GM10266 (cell line): Measurements from ENCODE around the gene CDC27.

Experiments used
- DNase-seq: peaks from one replicate; pipeline ENCODE4 v3.0.0; 2012; ENCODE audit errors: extremely low spot score
- CTCF ChIP-seq: IDR thresholded peaks from 2 replicates; pipeline ENCODE4 v1.5.1; 2012; ENCODE audit warnings: mild to moderate bottlenecking, low read depth; ENCODE audit not compliant: control insufficient read depth, insufficient read depth; ENCODE audit errors: missing control alignments

Gene CDC27, protein sequence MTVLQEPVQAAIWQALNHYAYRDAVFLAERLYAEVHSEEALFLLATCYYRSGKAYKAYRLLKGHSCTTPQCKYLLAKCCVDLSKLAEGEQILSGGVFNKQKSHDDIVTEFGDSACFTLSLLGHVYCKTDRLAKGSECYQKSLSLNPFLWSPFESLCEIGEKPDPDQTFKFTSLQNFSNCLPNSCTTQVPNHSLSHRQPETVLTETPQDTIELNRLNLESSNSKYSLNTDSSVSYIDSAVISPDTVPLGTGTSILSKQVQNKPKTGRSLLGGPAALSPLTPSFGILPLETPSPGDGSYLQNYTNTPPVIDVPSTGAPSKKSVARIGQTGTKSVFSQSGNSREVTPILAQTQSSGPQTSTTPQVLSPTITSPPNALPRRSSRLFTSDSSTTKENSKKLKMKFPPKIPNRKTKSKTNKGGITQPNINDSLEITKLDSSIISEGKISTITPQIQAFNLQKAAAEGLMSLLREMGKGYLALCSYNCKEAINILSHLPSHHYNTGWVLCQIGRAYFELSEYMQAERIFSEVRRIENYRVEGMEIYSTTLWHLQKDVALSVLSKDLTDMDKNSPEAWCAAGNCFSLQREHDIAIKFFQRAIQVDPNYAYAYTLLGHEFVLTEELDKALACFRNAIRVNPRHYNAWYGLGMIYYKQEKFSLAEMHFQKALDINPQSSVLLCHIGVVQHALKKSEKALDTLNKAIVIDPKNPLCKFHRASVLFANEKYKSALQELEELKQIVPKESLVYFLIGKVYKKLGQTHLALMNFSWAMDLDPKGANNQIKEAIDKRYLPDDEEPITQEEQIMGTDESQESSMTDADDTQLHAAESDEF

DNA sequence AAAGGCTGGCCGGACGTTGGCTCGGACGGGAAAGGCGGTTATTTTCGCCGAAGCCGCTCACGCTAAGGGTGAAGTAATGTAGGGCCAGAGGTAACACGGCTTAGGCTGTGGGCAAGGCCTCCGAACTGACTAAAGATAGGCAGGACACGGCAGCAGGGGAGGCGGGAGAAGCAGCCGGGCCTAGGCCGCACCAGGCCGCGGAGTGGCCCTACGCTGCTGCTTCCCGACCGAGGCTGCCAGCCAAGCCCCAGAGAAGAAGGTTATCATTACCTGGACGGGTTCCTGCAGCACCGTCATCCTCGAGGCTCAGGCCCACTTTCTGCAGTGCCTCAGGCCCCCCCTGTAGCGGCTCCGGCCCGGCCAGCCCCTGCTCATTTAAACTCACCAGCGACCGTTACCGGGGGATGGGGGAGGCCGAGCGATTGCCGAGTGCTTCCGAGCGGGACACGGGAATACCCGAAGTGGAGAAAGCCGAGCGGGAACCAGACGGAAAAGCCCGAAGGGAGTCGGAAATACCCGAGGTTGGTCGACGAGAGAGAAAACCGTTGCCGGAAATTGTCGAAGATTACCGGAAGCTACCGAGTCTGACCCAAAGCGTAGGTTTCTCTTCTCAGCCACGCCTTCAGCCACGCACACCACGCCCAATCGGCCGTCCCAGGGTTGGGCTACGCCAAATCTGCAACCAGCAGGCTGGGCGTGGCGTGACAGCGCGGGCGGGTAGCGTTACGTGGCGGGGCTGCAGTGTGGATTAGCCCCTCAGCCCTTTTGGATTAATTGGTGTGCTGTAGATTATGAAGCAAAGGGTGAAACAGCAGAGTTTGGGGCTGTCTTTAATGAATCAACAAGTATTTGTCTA, at the start of gene CDC27:
TSS of gene CDC27 (minus strand) at position 420 of the 856 bp plus-strand sequence. CDS start at position 297, 123 bp downstream.
- no peak for TF ChIP-seq CTCF
- DNase-seq: peak; percentile 92

DNA sequence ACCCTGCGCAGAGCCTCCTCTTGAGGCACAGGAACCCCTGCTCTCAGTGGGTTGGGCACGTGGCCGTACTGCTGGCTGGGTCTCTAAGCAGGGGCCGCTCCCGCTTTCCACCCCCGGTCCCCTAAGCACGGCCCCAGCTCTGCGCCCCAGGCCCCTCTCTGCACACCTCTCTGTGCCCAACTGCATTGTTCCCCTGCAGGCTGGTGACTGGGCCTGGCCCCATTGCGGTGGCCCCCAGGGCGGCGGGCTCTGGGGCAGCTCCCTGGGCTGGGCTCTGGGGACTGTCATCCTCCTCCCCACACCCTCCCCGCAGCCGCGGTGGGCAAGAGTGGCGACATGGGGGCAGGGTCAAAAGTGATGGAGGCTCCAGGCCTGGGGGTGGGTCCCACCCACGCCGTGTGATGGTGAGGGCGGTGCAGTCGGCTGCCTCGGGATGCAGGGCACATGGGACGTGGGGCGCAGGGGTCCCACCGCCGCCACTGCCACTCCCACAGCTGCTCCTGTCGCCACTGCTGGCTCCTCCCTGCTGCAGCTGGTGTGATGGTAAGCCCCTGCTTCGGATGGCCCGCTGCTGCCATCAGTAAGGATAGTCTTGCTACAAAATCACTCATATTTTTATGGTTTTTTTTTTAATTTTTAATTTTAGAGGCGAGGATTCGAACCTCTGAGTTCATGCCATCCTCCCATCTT, 49.4 kb upstream of the CDC27 start:
- no peak for TF ChIP-seq CTCF
- DNase-seq: no peak

DNA sequence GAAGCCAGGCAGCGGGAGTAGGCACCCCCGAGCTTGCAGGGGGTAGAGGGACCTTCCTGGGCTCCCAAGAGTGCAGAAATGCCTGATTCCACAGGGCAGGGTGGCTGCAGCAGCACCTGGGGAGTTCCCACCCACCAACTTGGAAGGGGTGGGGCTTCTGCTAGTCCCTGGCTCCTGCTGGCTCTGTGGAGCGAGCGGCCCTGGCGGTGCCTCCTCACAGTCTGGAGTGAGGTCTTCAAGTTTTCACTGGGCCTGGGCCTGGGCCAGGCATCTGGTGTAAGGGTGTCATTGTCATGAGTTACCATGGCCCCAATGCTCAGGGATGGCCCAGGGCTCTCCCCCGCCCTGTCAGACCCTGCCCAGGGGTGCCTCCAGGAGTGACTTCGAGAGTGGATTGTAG, 48.7 kb upstream of the CDC27 start:
- TF ChIP-seq CTCF: no peak
- no peak for DNase-seq

DNA sequence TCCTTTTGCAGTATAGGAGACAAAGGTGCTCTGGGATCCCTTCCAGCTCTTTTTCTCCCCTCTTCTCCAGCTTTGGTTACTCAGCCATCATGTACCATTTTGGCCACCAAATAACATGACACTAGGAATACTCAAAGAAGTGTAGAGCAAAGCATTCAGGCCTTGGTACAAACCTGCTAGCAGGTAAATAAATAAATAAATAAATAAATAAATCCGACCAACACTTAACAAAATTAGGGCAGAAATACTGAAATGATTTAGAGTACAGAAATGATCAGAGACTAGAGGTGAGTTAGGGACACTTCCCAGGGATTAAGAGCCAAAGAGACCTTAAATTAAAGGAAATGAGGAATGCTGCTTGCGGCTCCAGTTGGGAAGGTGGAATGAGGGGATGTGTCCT, 46.8 kb upstream of the CDC27 start:
- TF ChIP-seq CTCF: no peak
- no peak for DNase-seq

DNA sequence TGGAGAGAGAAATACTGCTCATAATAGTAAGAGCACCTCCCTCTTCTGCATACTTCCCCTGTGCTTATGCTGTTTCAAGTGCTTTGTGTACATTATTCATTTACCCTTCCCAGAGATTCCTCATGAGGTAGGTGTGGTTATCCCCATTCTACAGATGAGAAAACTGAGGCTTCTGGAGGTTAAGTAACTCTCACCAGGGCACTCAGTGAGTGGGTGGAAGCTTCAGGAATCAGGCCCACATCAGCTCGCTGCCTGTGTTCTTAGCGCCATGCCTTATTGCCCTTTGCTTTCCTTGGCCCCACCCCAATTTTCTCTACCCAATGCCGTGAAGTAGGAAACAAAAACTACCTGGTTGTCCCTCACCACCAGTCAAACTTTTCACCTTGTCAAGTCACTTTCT, 46.4 kb upstream of the CDC27 start:
- TF ChIP-seq CTCF: no peak
- no peak for DNase-seq

- no peak for DNase-seq
- TF ChIP-seq CTCF: no peak
These were observed 43.4 kb upstream of the CDC27 start for GRCh38 chr17:47232465-47232864.
